DND-41 (cell line): ENCODE results near the gene C10orf90.

ENCODE experiments used
- EZH2 ChIP-seq: IDR thresholded peaks from 3 replicates; pipeline ENCODE4 v1.6.1; 2012; ENCODE audit warnings: borderline replicate concordance, low read depth, mild to moderate bottlenecking, moderate library complexity, low read length, inconsistent platforms; ENCODE audit not compliant: severe bottlenecking
- TF ChIP-seq, protein P1 (sequence below): IDR thresholded peaks from 2 replicates; pipeline ENCODE4 v1.5.1; 2012; ENCODE audit warnings: borderline replicate concordance, low read length, moderate library complexity, mild to moderate bottlenecking; ENCODE audit not compliant: poor library complexity, severe bottlenecking; ENCODE audit errors: extremely low read depth

DNA sequence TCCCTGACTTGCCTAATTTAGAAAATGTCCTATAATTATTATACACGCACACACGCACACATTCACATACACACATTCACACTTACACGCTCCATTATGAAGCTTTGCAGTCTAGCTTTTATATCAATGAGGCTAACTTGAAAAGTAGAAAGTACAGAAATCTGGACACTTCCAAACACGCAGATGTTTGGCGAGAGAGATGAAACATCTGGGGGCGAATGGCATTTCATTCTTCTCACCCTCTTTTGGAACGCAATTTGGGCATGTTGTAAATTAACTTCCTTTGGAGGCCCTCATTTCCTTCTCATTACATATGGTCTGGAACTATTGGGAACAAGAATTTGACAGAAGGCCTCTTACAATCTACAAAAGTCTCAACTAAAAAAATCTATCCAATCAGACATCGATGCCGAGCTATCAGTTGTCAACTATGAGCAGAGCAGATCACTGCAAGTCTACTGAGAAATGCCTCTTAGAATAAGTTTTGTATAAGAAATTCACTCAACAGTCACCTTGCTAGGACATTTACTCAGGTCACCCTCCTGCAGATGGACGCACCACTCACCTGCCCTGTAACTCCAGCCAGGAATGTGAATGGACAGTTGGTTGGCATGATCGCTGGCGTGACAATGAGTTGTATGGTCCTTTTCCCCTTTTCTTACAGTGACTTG lies 167.0 kb downstream of the C10orf90 start:
- TF ChIP-seq, protein P1, sequence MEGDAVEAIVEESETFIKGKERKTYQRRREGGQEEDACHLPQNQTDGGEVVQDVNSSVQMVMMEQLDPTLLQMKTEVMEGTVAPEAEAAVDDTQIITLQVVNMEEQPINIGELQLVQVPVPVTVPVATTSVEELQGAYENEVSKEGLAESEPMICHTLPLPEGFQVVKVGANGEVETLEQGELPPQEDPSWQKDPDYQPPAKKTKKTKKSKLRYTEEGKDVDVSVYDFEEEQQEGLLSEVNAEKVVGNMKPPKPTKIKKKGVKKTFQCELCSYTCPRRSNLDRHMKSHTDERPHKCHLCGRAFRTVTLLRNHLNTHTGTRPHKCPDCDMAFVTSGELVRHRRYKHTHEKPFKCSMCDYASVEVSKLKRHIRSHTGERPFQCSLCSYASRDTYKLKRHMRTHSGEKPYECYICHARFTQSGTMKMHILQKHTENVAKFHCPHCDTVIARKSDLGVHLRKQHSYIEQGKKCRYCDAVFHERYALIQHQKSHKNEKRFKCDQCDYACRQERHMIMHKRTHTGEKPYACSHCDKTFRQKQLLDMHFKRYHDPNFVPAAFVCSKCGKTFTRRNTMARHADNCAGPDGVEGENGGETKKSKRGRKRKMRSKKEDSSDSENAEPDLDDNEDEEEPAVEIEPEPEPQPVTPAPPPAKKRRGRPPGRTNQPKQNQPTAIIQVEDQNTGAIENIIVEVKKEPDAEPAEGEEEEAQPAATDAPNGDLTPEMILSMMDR: no peak
- no peak for TF ChIP-seq EZH2
